HG02610 (cell line): Measurements from ENCODE around the gene ACKR2.

Source experiments
- ATAC-seq: cut with Tn5 transposase; IDR thresholded peaks from one replicate; pipeline ENCODE4 v1.9.1; 2021; ENCODE audit warnings: mild to moderate bottlenecking, moderate library complexity; ENCODE audit not compliant: unreplicated experiment

Gene ACKR2

GRCh38 chr3:42829083-42829627 is 19.9 kb downstream of the ACKR2 start:
- no peak for ATAC-seq

GRCh38 chr3:42829628-42830436 is 20.6 kb downstream of the ACKR2 start:
- no peak for ATAC-seq

- no peak for ATAC-seq
Observed at GRCh38 chr3:42830437-42831320, 21.4 kb downstream of the ACKR2 start.

- peak; percentile 57 for ATAC-seq
Observed at GRCh38 chr3:42831321-42831713, 22.1 kb downstream of the ACKR2 start.

- ATAC-seq, result no peak
Observed at GRCh38 chr3:42836150-42837123, 27.2 kb downstream of the ACKR2 start.

- no peak for ATAC-seq
Observed at GRCh38 chr3:42838571-42838970, 29.3 kb downstream of the ACKR2 start.

- peak; percentile 96 for ATAC-seq
Observed at GRCh38 chr3:42839616-42840015, 30.4 kb downstream of the ACKR2 start.

- no peak for ATAC-seq
Observed at GRCh38 chr3:42841332-42841731, 32.1 kb downstream of the ACKR2 start.

GRCh38 chr3:42843713-42844411 is 34.6 kb downstream of the ACKR2 start:
- no peak for ATAC-seq

GRCh38 chr3:42844412-42844713 is 35.1 kb downstream of the ACKR2 start:
- no peak for ATAC-seq

GRCh38 chr3:42844815-42845214 is 35.6 kb downstream of the ACKR2 start:
- no peak for ATAC-seq

- ATAC-seq, result peak; percentile 61
Observed at GRCh38 chr3:42846685-42847522, 37.7 kb downstream of the ACKR2 start.

GRCh38 chr3:42847731-42848130 is 38.5 kb downstream of the ACKR2 start:
- no peak for ATAC-seq

GRCh38 chr3:42849017-42849416 is 39.8 kb downstream of the ACKR2 start:
- ATAC-seq, result no peak

- no peak for ATAC-seq
Observed at GRCh38 chr3:42850263-42850662, 41.0 kb downstream of the ACKR2 start.

GRCh38 chr3:42851228-42851834 is 42.1 kb downstream of the ACKR2 start:
- no peak for ATAC-seq

- no peak for ATAC-seq
Observed at GRCh38 chr3:42852441-42852840, 43.2 kb downstream of the ACKR2 start.

GRCh38 chr3:42853056-42853455 is 43.8 kb downstream of the ACKR2 start:
- no peak for ATAC-seq
